GM21723 (cell line): ENCODE measurements around the gene RAB22A.

Experiments
- ATAC-seq: cut with Tn5 transposase; IDR thresholded peaks from one replicate; pipeline ENCODE4 v1.9.1; 2021; ENCODE audit warnings: mild to moderate bottlenecking, moderate library complexity; ENCODE audit not compliant: unreplicated experiment

Gene RAB22A

GRCh38 chr20:58300321-58300720 is 9.2 kb upstream of the RAB22A start:
- no peak for ATAC-seq

DNA sequence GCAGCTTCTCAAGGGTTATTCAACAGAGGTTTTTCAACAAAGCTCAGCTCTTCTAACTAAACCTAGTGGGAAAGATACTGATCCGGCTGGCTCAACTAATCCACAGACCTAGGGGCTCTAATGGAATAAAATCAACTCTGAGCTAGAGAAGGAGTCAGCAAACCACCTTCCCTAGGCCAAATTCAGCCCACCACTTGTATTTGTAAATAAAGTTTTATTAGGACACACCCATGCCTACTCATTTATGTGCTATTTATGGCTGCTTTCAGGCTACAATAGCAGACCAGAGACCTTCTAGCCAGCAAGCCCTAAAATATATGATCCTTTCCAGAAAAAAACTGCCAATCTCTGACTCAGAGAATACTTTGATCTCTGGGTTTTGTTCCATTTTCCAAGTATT is 6.0 kb upstream of the RAB22A start:
- no peak for ATAC-seq

- no peak for ATAC-seq
These were observed 4.5 kb upstream of the RAB22A start for GRCh38 chr20:58305061-58305460.

- ATAC-seq = no peak
These were observed 2.9 kb upstream of the RAB22A start for GRCh38 chr20:58306421-58307261.

GRCh38 chr20:58307270-58307669 is 2.2 kb upstream of the RAB22A start:
- no peak for ATAC-seq

DNA sequence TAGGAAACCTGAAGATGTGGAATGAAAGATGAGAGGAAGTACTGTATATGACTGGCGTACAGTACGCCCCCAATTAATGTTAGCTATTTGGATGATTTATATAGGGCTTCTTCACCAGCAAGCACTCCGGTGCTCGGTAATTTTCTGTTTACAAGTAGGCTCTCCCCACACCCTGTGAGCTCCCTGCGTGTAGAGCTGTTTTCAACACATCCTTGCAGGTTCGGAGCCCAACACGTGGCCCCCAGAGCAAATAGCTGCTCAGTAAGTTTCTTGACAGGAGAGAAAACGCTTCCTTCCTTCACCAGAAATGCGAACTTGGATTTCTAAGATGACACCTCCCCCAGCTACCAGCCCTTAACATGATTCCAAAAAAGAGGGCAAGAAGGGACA is 1.2 kb upstream of the RAB22A start:
- no peak for ATAC-seq

- peak; percentile 53 for ATAC-seq
These were observed 611 bp upstream of the RAB22A start for GRCh38 chr20:58308680-58309527.

- ATAC-seq = peak; percentile 5
These were observed 822 bp downstream of the RAB22A start for GRCh38 chr20:58310291-58310782.

- no peak for ATAC-seq
These were observed 3.3 kb downstream of the RAB22A start for GRCh38 chr20:58312836-58313235.

- ATAC-seq = no peak
These were observed 3.9 kb downstream of the RAB22A start for GRCh38 chr20:58313396-58313795.

DNA sequence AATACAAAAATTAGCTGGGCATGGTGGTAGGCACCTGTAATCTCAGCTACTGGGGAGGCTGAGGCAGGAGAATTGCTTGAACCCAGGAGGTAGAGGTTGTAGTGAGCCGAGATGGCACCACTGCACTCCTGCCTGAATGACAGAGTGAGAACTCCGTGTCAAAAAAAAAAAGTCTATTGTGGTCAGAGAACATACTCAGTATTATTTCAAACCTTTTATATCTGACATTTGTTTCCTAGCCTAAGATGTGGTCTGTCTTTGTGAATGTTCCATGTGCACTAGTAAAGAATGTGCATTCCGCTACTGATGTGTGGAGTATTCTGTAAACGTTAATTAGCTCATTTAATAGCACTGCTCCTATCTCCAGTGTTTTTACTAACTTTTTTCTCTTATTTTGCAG is 11.7 kb downstream of the RAB22A start:
- no peak for ATAC-seq

DNA sequence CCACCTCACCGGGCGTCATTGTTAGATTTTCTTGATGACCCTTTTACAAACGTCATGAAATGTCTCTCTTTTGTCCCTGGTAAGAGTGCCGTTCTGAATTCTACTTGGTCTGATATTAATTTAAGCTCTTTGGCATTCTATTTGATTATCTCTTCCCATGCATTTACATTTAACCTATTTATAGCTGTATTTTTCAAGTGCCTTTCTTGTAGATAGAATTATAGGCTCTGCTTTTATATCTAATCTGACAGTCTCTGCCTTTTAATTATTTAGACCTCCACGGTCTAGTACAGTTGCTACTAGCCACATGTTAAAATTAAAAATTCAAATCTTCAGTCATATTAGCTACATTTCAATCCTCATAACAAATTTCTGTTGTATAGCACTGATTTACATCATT is 12.6 kb downstream of the RAB22A start:
- ATAC-seq = no peak

DNA sequence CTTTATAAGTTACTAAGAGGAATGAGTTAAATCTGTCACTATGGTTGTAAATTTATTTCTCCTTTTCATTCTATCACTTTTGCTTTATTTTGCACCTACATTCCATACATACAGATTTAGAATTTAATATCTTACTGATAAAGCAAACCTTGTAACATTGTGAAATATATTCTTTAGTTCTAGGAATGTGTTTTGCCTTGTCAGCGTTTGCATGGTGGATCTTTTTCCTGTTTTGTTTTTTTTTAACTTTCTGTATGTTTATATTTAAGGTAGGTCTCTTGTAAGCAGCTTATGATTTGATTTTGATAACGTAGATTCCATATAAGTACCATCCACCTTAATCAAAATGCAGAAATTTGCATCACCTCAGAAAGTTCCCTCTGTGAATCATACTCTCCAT is 16.4 kb downstream of the RAB22A start:
- no peak for ATAC-seq

DNA sequence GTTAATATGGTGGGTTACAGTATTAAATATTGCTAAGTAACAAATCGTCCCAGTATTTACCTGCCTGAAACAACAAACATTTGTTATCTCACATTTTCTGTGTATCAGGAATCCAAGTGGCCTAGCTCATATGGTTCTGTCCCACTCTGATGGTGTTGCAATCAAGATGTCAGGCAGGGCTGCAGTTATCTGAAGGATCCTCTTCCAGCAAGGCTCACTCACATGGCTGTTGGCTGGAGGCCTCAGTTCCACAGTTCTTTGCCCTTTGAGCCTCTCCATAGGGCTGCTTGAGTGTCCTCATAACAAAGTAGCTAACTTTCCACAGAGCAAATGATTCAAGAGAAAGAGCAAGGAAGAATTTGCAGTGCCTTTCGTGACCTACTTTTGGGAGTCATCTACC is 17.7 kb downstream of the RAB22A start:
- ATAC-seq = no peak

DNA sequence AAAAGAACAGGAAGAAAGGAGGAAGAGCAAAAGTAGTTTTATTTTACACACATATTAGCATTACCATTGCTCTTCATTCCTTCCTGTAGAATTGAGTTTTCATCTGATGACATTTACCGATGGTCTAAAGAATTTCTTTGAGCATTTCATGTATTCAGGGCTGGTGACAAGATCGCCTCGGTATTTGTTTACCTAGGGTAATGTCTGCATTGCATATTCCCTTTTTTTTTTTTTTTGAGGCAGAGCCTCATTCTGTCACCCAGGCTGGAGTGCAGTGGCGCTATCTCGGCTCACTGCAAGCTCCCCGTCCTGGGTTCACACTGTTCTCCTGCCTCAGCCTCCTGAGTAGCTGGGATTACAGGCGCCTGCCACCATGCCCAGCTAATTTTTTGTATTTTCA is 19.3 kb downstream of the RAB22A start:
- ATAC-seq = no peak

- no peak for ATAC-seq
These were observed 20.2 kb downstream of the RAB22A start for GRCh38 chr20:58329711-58330110.

- ATAC-seq = no peak
These were observed 20.7 kb downstream of the RAB22A start for GRCh38 chr20:58330249-58330648.

- ATAC-seq = no peak
These were observed 21.2 kb downstream of the RAB22A start for GRCh38 chr20:58330687-58331086.

- ATAC-seq = no peak
These were observed 22.5 kb downstream of the RAB22A start for GRCh38 chr20:58331961-58332551.

DNA sequence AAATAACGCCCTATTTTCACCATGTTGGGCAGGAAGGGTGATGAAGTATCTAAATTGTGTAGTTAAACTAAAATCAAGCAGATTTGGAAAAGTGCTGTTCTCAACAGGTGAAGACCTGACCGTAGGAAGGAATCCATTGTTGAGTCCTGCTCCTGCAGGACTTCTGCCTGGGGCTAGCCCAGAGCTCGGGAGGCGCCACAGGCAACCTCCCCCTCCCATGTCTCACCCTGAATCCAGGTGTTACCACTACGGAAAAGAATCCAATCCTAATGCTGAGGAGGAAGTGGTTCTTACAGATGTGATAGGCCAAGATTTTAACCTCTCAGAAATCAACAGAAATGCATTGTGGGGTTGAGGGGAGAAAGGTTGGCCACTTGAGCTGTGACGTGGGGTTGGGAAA is 30.2 kb downstream of the RAB22A start:
- ATAC-seq = no peak

- no peak for ATAC-seq
These were observed 30.6 kb downstream of the RAB22A start for GRCh38 chr20:58340151-58340550.

GRCh38 chr20:58340853-58341252 is 31.3 kb downstream of the RAB22A start:
- ATAC-seq = no peak
